K562 (cell line): ENCODE results near the gene CSNK2A1. TPM values are rescaled to one million over a fixed set of nuclear protein-coding genes. Genes with fewer than 3 reads are reported as not detected.
A peak's percentile ranks its signal among the peaks of the same experiment; 100 is the strongest.

Source experiments
- DIDO1 ChIP-seq: fragments of 450-650 bp; IDR thresholded peaks from 2 replicates; pipeline ENCODE4 v1.6.1; 2016; ENCODE audit warnings: low read depth, missing biosample characterization, missing genetic modification characterization
- HNRNPL ChIP-seq: fragments of 200-400 bp; formaldehyde crosslinking; IDR thresholded peaks from 2 replicates; pipeline ENCODE4 v1.6.1; 2017; ENCODE audit warnings: low read depth, mild to moderate bottlenecking, low read length
- KDM1A ChIP-seq, 2 experiments: fragments of 450-650 bp; IDR thresholded peaks; 2 replicates each; pipeline ENCODE4 v1.6.1; 2016; ENCODE audit warnings: mild to moderate bottlenecking in 2 of 2
- MAX ChIP-seq: sonication (generic); formaldehyde crosslinking; IDR thresholded peaks from 2 replicates; pipeline ENCODE4 v1.9.0; 2022; ENCODE audit warnings: mild to moderate bottlenecking, missing genetic modification reagents
- MCM5 ChIP-seq: fragments of 450-650 bp; IDR thresholded peaks from 2 replicates; pipeline ENCODE4 v1.6.1; 2016; ENCODE audit warnings: low read depth
- MEIS2 ChIP-seq: fragments of 450-650 bp; IDR thresholded peaks from 2 replicates; pipeline ENCODE4 v1.6.1; 2014; ENCODE audit warnings: mild to moderate bottlenecking; ENCODE audit not compliant: partially characterized antibody
- NUFIP1 ChIP-seq: fragments of 450-650 bp; IDR thresholded peaks from 2 replicates; pipeline ENCODE4 v1.6.1; 2018; ENCODE audit not compliant: partially characterized antibody
- RFX1 ChIP-seq: fragments of 450-650 bp; IDR thresholded peaks from 2 replicates; pipeline ENCODE4 v1.6.1; 2016; ENCODE audit warnings: mild to moderate bottlenecking, moderate library complexity
- SIX5 ChIP-seq, 2 experiments: IDR thresholded peaks; 2 replicates each; pipeline ENCODE4 v1.6.1; 2011; ENCODE audit warnings: low read length in 2 of 2, borderline replicate concordance in 1 of 2, low read depth in 1 of 2, mild to moderate bottlenecking in 1 of 2, moderate library complexity in 1 of 2; ENCODE audit not compliant: insufficient read depth in 1 of 2
- SMAD2 ChIP-seq: fragments of 150-350 bp; IDR thresholded peaks from 2 replicates; pipeline ENCODE4 v1.6.1; 2014; ENCODE audit warnings: low read depth, mild to moderate bottlenecking, low read length
- TAF1 ChIP-seq: IDR thresholded peaks from 2 replicates; pipeline ENCODE4 v1.6.1; 2011; ENCODE audit warnings: mild to moderate bottlenecking, low read length, moderate library complexity; ENCODE audit not compliant: insufficient read depth, control insufficient read depth, severe bottlenecking; ENCODE audit errors: extremely low read depth
- THAP7 ChIP-seq: fragments of 250-450 bp; sonication (Bioruptor Pico); IDR thresholded peaks from 2 replicates; pipeline ENCODE4 v1.5.0; 2021
- USF2 ChIP-seq: sonication (generic); formaldehyde crosslinking; IDR thresholded peaks from 2 replicates; pipeline ENCODE4 v1.5.0; 2020; ENCODE audit warnings: missing genetic modification reagents
- VEZF1 ChIP-seq: fragments of 200-800 bp; sonication (Bioruptor generic); IDR thresholded peaks from 2 replicates; pipeline ENCODE4 v1.6.1; 2017; ENCODE audit warnings: missing genetic modification characterization, missing compliant biosample characterization
- ZNF239 ChIP-seq: fragments of 250-450 bp; sonication (Bioruptor Pico); IDR thresholded peaks from 2 replicates; pipeline ENCODE4 v1.4.0; 2020; ENCODE audit warnings: mild to moderate bottlenecking
- ZNF263 ChIP-seq: sonication (generic); formaldehyde crosslinking; IDR thresholded peaks from 2 replicates; pipeline ENCODE4 v1.8.0; 2022; ENCODE audit warnings: mild to moderate bottlenecking, missing genetic modification reagents, borderline replicate concordance
- polyA plus RNA-seq, 8 experiments: library from polyadenylated mRNA; depleted of rRNA in 4 of 8; stranded (reverse) in 5 of 8; unstranded in 3 of 8; fragments of >200 nt; fragmentation: Nextera tagmentation in 2 of 8; fragmentation: Illumina TruSeq in 1 of 8; extraction: Ambion mirVana in 2 of 8; extraction: Trizol in 1 of 8; gene quantifications; 2 replicates each; pipeline versions ENCODE4 v1.2.1 to v1.2.3, GENCODE V29; 2011 to 2014; ENCODE audit warnings: inconsistent platforms in 1 of 8, missing spikeins in 1 of 8
- total RNA-seq, 7 experiments: library from RNA; depleted of rRNA in 6 of 7; stranded (reverse); fragments of >200 nt in 6 of 7; fragmentation: Illumina TruSeq in 2 of 7; extraction: Trizol in 2 of 7; gene quantifications; 2 replicates each; pipeline versions ENCODE4 v1.2.1 to v1.2.3, GENCODE V29; 2011 to 2021; ENCODE audit warnings: low replicate concordance in 1 of 7
- TF ChIP-seq, protein P1 (sequence below): fragments of 450-650 bp; formaldehyde crosslinking; IDR thresholded peaks from 2 replicates; pipeline ENCODE4 v1.4.0; 2022; ENCODE audit warnings: missing genetic modification characterization
- TF ChIP-seq, protein P2 (sequence below), 2 experiments: IDR thresholded peaks; 2 replicates each; pipeline ENCODE4 v1.6.1; 2011; ENCODE audit warnings: borderline replicate concordance in 1 of 2, control low read depth in 1 of 2, low read depth in 1 of 2, low read length in 1 of 2, mild to moderate bottlenecking in 1 of 2, mixed read lengths in 1 of 2, moderate library complexity in 1 of 2; ENCODE audit not compliant: insufficient read depth in 1 of 2, insufficient read length in 1 of 2, poor library complexity in 1 of 2, severe bottlenecking in 1 of 2; ENCODE audit errors: extremely low read depth in 1 of 2
- TF ChIP-seq, protein P3 (sequence below), 2 experiments: fragments of 200-800 bp in 1 of 2; sonication (Bioruptor generic) in 1 of 2; sonication (generic) in 1 of 2; formaldehyde crosslinking in 1 of 2; IDR thresholded peaks in 1 of 2; conservative IDR thresholded peaks in 1 of 2; 2 replicates each; pipeline versions ENCODE4 v1.5.0 to v1.6.1; 2016 to 2020; ENCODE audit warnings: missing compliant biosample characterization in 1 of 2, missing genetic modification characterization in 1 of 2, missing genetic modification reagents in 1 of 2

CSNK2A1 gene
- total and polyA plus RNA-seq, 9 of the 15 experiments (the other 6 are each of a cell fraction or from before 2014, with no cell fraction given): 71.0 to 251 (median 103) TPM

GRCh38 chr20:462199-462991 lies 81.2 kb downstream of the CSNK2A1 start, which contains the start of gene TBC1D20 (continued):
- TF ChIP-seq, protein P1, sequence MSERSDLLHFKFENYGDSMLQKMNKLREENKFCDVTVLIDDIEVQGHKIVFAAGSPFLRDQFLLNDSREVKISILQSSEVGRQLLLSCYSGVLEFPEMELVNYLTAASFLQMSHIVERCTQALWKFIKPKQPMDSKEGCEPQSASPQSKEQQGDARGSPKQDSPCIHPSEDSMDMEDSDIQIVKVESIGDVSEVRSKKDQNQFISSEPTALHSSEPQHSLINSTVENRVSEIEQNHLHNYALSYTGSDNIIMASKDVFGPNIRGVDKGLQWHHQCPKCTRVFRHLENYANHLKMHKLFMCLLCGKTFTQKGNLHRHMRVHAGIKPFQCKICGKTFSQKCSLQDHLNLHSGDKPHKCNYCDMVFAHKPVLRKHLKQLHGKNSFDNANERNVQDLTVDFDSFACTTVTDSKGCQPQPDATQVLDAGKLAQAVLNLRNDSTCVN: no peak
- TF ChIP-seq SMAD2: no peak
- TF ChIP-seq NUFIP1: no peak
- TF ChIP-seq THAP7 (CRISPR knock-in tag): no peak
- no peak for TF ChIP-seq MCM5
- peak; percentile 50 for TF ChIP-seq MEIS2
- no peak for TF ChIP-seq RFX1
- TF ChIP-seq SIX5 (IDR thresholded peaks at IDR 0.05; ENCODE audit: borderline replicate concordance in 1 of 2, insufficient read depth in 1 of 2, low read depth in 1 of 2, low read length in 2 of 2): 0 out of 4 replicates have a peak, but pooled peaks of 1 of the 2 experiments have one; percentile 13
- TF ChIP-seq ZNF239: no peak
- TF ChIP-seq ZNF263 (CRISPR knock-in tag): no peak
- TF ChIP-seq USF2 (CRISPR knock-in tag): peak; percentile 87
- TF ChIP-seq, protein P2, sequence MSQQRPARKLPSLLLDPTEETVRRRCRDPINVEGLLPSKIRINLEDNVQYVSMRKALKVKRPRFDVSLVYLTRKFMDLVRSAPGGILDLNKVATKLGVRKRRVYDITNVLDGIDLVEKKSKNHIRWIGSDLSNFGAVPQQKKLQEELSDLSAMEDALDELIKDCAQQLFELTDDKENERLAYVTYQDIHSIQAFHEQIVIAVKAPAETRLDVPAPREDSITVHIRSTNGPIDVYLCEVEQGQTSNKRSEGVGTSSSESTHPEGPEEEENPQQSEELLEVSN (IDR thresholded peaks at IDR 0.05; ENCODE audit: borderline replicate concordance in 1 of 2, extremely low read depth in 1 of 2, insufficient read depth in 1 of 2, insufficient read length in 1 of 2, low read depth in 1 of 2, low read length in 1 of 2, poor library complexity in 1 of 2, severe bottlenecking in 1 of 2): peak; percentile 89 to 94
- no peak for TF ChIP-seq KDM1A (IDR thresholded peaks at IDR 0.05)
- peak; percentile 64 for TF ChIP-seq TAF1
- TF ChIP-seq MAX (CRISPR knock-in tag): peak; percentile 26; the same call in 1 of the 2 replicates
- TF ChIP-seq DIDO1: no peak
- TF ChIP-seq VEZF1 (CRISPR knock-in tag): peak; percentile 66
- TF ChIP-seq HNRNPL: no peak
- TF ChIP-seq, protein P3, sequence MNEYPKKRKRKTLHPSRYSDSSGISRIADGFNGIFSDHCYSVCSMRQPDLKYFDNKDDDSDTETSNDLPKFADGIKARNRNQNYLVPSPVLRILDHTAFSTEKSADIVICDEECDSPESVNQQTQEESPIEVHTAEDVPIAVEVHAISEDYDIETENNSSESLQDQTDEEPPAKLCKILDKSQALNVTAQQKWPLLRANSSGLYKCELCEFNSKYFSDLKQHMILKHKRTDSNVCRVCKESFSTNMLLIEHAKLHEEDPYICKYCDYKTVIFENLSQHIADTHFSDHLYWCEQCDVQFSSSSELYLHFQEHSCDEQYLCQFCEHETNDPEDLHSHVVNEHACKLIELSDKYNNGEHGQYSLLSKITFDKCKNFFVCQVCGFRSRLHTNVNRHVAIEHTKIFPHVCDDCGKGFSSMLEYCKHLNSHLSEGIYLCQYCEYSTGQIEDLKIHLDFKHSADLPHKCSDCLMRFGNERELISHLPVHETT (CRISPR knock-in tag; conservative IDR thresholded peaks at IDR 0.05 in 1 of 2, IDR thresholded peaks at IDR 0.05 in 1 of 2): no peak
